Caki2 (cell line): ENCODE results near the gene LRRC37A2. TPM values are rescaled to one million over a fixed set of nuclear protein-coding genes. Genes with fewer than 3 reads are reported as not detected.
"Not testable (repeated sequence)": the region's sequence is repeated elsewhere in the genome, so short reads cannot be mapped to it uniquely, and the experiment has no call there.

Source experiments
- DNase-seq: peaks from one replicate; pipeline ENCODE4 v3.0.0-alpha.2; 2015; ENCODE audit warnings: low read depth
- in situ Hi-C: cut with HindIII; loops from 2 replicates; pipeline ENCODE4 v1.10.0; 2016; ENCODE audit warnings: low sequenced_read_pairs, low pct_unique_long_range_greater_than_20kb, mixed read lengths
- total RNA-seq: library from RNA; depleted of rRNA; stranded (reverse); fragments of >200 nt; shearing (Covaris generic); gene quantifications from 2 replicates; pipeline ENCODE4 v1.2.3, GENCODE V29; 2014; ENCODE audit warnings: low replicate concordance; rRNA removed

LRRC37A2 gene
- total RNA-seq, 1 experiment from 2014 or later, result 2.5 TPM

DNA sequence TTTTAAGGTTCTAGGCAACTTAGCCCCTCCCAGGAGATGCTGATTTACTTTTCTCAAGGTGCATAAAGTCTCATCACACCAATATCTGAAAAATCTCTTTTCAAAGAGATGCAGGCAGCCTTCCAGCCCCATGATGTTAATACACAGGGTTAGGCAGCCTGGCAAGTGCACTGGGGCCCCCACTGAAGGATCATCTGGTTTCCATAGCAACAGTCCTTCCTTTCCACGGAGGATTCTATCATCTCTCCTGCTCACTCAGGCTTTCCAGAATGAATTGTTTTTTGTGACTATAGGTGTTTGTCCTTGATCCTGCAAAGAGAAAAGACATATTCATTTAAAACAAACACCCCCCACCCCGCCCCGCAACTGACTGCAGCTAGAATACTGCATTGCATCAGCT lies 73.2 kb downstream of the LRRC37A2 start:
- in situ Hi-C loops, DNase-seq: not testable (repeated sequence)

- in situ Hi-C loops, DNase-seq: not testable (repeated sequence)
Measured at GRCh38 chr17:46590157-46591146, 78.2 kb downstream of the LRRC37A2 start, which contains the start of gene NSF. TSS of gene NSF (plus strand) at chr17:46590669. CDS start at chr17:46590776, 107 bp downstream.

- in situ Hi-C loops, DNase-seq: not testable (repeated sequence)
Measured at GRCh38 chr17:46591332-46591731, 79.1 kb downstream of the LRRC37A2 start.

DNA sequence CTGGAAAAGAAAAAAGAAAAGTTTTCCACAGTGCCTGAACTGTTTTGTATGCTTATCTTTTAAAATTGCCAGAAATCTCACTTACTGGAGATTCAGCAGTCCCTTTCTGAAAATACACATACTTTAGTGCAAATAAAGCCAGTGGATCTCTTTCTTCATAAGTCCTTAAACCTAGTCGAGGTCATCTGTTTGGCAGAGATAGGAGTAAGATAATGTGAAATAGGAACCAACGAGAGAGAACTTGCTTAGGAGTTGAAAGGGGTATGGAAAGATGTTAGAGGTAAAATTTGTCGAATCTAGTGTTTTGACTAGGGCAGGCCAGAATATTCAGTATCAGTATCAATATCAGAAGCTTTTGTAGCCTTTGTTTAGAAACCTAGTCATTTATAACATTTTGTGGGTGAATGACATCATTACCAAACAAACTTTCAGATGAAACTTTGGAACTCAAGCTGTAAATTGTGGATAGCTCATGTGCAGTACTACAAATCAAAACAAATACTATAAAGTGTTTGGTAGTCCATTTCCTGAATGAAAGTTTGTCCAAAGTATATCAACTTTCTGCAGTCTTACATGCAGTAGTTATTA lies 86.2 kb downstream of the LRRC37A2 start:
- DNase-seq, in situ Hi-C loops: not testable (repeated sequence)

DNA sequence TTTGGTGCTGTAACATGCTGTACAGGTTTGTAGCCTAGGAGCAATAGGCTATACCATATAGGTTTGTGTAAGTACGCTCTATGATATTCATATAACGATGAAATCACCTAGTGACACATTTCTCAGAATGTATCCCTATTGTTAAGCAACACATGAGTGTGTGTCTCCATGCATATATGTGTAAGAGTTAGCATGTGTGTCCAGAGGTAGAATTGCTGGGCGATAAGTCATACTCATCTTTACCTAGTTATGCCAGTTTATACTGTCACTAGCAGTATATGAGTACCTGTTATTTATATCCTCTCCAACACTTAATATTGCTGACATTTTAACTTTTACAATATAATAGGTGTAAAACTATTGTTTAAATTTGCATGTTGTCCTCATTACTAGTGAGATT lies 88.5 kb downstream of the LRRC37A2 start:
- DNase-seq, result not testable (repeated sequence)

DNA sequence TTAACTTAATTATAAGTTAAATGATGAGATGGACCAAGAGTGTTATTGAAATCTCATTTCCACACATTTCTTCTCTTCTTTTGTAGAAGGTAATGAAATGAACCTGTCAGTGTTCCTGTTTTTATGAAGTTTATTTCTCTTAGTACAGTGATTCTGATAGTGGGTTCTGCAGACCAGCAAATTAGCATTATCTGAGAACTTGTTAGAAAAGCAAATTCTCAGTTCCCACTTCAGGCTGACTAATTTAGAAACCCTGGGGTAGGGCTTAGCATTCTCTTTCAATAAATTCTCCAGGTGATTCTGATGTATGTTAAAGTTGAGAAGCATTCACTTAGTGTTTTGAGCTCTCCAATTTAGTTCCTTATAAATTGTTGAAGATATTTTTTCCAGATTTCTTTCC lies 90.9 kb downstream of the LRRC37A2 start:
- in situ Hi-C loops, DNase-seq: not testable (repeated sequence)

More for the DNA sequence above, 88.5 kb downstream of the LRRC37A2 start:
- in situ Hi-C loops, result not testable (repeated sequence)

Other genes with a start within 250 kb of the LRRC37A2 start
- 0.78 TPM in 1 of 2 replicates, not detected in the other for gene LRRC37A, start 217.3 kb upstream of the LRRC37A2 start, total RNA-seq
- 1.6 and 8.8 TPM in 2 replicates for gene ARL17B, start 150.7 kb upstream of the LRRC37A2 start, total RNA-seq
- gene ARL17A, start 67.2 kb downstream of the LRRC37A2 start, total RNA-seq, result 2.2 and 12.7 TPM in 2 replicates
- 14.9 and 15.3 TPM in 2 replicates for gene NSF, start 78.2 kb downstream of the LRRC37A2 start, total RNA-seq